PFSK-1 (cell line): ENCODE results near the gene CALD1.

Source experiments
- REST ChIP-seq, 2 experiments: IDR thresholded peaks; 2 replicates each; pipeline versions ENCODE4 v1.6.1 to v1.8.0; 2011 to 2012; ENCODE audit warnings: low read depth in 2 of 2, low read length in 2 of 2, control low read depth in 1 of 2, inconsistent platforms in 1 of 2, mild to moderate bottlenecking in 1 of 2, moderate library complexity in 1 of 2; ENCODE audit not compliant: insufficient read depth in 1 of 2
- TAF1 ChIP-seq: IDR thresholded peaks from 2 replicates; pipeline ENCODE4 v1.6.1; 2012; ENCODE audit warnings: low read length, control low read depth, borderline replicate concordance; ENCODE audit not compliant: insufficient read depth

GRCh38 chr7:134764365-134764764, 15.1 kb upstream of the CALD1 start:
- TF ChIP-seq REST (IDR thresholded peaks at IDR 0.05; ENCODE audit: insufficient read depth in 1 of 2, low read depth in 2 of 2, low read length in 2 of 2) (no peak), TAF1 (no peak)
